H1 (cell line): ENCODE results near the gene SIK2. TPM values are rescaled to one million over a fixed set of nuclear protein-coding genes. Genes with fewer than 3 reads are reported as not detected.

Experiments used
- BACH1 ChIP-seq: IDR thresholded peaks from 2 replicates; pipeline ENCODE4 v1.6.1; 2012; ENCODE audit warnings: low read length, improper control_type of control experiment
- CHD2 ChIP-seq: IDR thresholded peaks from 2 replicates; pipeline ENCODE4 v1.6.1; 2012; ENCODE audit warnings: low read length, improper control_type of control experiment
- CHD7 ChIP-seq: fragments of 300-600 bp; sonication (generic); IDR thresholded peaks from 2 replicates; pipeline ENCODE4 v1.7.1; 2012; ENCODE audit warnings: low read length, moderate library complexity, mild to moderate bottlenecking, inconsistent platforms; ENCODE audit not compliant: insufficient replicate concordance
- NRF1 ChIP-seq: IDR thresholded peaks from 2 replicates; pipeline ENCODE4 v1.6.1; 2011; ENCODE audit warnings: mild to moderate bottlenecking, low read depth, low read length, improper control_type of control experiment
- POU5F1 ChIP-seq: IDR thresholded peaks from 2 replicates; pipeline ENCODE4 v1.6.1; 2011; ENCODE audit warnings: low read depth, mild to moderate bottlenecking, low read length, moderate library complexity
- RAD21 ChIP-seq, 2 experiments: IDR thresholded peaks in 1 of 2; conservative IDR thresholded peaks in 1 of 2; 2 replicates each; pipeline ENCODE4 v1.6.1; 2011; ENCODE audit warnings: low read depth in 2 of 2, low read length in 2 of 2, improper control_type of control experiment in 1 of 2, inconsistent platforms in 1 of 2, mild to moderate bottlenecking in 1 of 2, moderate library complexity in 1 of 2
- SIX5 ChIP-seq: IDR thresholded peaks from 2 replicates; pipeline ENCODE4 v1.6.1; 2011; ENCODE audit warnings: mild to moderate bottlenecking, low read depth, low read length
- TCF12 ChIP-seq: IDR thresholded peaks from 2 replicates; pipeline ENCODE4 v1.6.1; 2011; ENCODE audit warnings: low read depth, mild to moderate bottlenecking, low read length
- polyA plus RNA-seq, 7 experiments: library from polyadenylated mRNA; depleted of rRNA in 3 of 7; stranded (reverse) in 5 of 7; unstranded in 2 of 7; fragments of >200 nt in 5 of 7; fragments of 200-250 nt in 2 of 7; gene quantifications; 1 replicate in 5 of 7; 2 replicates in 1 of 7; 4 replicates in 1 of 7; pipeline versions ENCODE4 v1.2.1 to v1.2.3, GENCODE V29; 2011 to 2013; ENCODE audit warnings: missing spikeins in 2 of 7, mixed read lengths in 2 of 7
- total RNA-seq: library from RNA; stranded (reverse); fragmentation: NEBNext Ultra II Directional; extraction: Animal tissue kit (Norgen Biotek cat#: 25700); gene quantifications from 2 replicates; pipeline ENCODE4 v1.2.1, GENCODE V29; 2021

The SIK2 gene
- total and polyA plus RNA-seq, 2 of the 8 experiments (the other 6 are each of a cell fraction or from before 2014, with no cell fraction given), result 8.8 to 11.2 TPM

- TF ChIP-seq CHD7 (no peak), POU5F1 (no peak), CHD2 (no peak), TCF12 (no peak), RAD21 (IDR thresholded peaks at IDR 0.05 in 1 of 2, conservative IDR thresholded peaks at IDR 0.05 in 1 of 2; ENCODE audit: low read depth in 2 of 2, low read length in 2 of 2) (no peak), SIX5 (no peak), BACH1 (no peak), NRF1 (no peak)
Measured at GRCh38 chr11:111652184-111652583, 49.9 kb downstream of the SIK2 start (continued).
